ENCODE measurements around the gene OR8J3. TPM values are rescaled to one million over a fixed set of nuclear protein-coding genes. Genes with fewer than 3 reads are reported as not detected.

OR8J3 gene
- not detected for total RNA-seq (2021; ENCODE audit: unreplicated experiment)
- polyA plus RNA-seq (2012; ENCODE audit: insufficient read length) = not detected
- Bru-seq, nascent RNA = not detected
- BruChase-seq, experiment 1, labeled RNA remaining after a 2-hour chase = not detected
- not detected for BruChase-seq, experiment 2, labeled RNA remaining after a 6-hour chase
- long read RNA-seq = 0 reads

DNA sequence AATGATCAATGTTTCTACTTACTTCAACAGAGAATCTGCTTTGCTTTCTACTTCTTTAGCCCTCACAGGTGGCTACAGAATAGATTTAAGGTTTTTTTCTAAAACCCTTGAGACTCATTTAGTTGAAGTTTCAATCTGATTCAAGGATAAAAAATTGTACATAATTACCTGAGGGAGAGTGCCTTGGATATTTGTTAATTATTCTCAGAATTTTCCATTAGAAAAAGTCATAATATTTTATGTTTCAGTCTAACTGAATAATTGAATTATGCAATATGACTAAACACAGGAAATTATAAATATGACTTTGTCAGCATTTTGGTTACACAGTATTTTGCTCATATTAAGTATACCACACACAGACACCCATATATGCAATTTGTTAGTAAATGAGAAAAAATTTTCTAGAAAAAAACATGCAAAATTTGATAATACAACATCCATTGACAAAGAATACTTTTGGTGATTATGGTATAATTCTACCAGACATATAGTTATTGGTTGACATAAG lies at the start of gene OR8J3:
Gene OR8J3 (minus strand): TSS at position 51 of the 511 bp plus-strand sequence. CDS start 2,483 bp downstream, outside the sequence.
- no peak for TF ChIP-seq SIN3A (IDR thresholded peaks at IDR 0.05; ENCODE audit: borderline replicate concordance, insufficient read depth, low read depth, low read length)
- no peak for TF ChIP-seq TCF7L2 (IDR thresholded peaks at IDR 0.05; ENCODE audit: low read depth, low read length)
- TF ChIP-seq, protein P1, sequence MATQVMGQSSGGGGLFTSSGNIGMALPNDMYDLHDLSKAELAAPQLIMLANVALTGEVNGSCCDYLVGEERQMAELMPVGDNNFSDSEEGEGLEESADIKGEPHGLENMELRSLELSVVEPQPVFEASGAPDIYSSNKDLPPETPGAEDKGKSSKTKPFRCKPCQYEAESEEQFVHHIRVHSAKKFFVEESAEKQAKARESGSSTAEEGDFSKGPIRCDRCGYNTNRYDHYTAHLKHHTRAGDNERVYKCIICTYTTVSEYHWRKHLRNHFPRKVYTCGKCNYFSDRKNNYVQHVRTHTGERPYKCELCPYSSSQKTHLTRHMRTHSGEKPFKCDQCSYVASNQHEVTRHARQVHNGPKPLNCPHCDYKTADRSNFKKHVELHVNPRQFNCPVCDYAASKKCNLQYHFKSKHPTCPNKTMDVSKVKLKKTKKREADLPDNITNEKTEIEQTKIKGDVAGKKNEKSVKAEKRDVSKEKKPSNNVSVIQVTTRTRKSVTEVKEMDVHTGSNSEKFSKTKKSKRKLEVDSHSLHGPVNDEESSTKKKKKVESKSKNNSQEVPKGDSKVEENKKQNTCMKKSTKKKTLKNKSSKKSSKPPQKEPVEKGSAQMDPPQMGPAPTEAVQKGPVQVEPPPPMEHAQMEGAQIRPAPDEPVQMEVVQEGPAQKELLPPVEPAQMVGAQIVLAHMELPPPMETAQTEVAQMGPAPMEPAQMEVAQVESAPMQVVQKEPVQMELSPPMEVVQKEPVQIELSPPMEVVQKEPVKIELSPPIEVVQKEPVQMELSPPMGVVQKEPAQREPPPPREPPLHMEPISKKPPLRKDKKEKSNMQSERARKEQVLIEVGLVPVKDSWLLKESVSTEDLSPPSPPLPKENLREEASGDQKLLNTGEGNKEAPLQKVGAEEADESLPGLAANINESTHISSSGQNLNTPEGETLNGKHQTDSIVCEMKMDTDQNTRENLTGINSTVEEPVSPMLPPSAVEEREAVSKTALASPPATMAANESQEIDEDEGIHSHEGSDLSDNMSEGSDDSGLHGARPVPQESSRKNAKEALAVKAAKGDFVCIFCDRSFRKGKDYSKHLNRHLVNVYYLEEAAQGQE (IDR thresholded peaks at IDR 0.05; ENCODE audit: insufficient read depth in 1 of 2, low read depth in 2 of 2, low read length in 1 of 2) = no peak
- TF ChIP-seq, protein P2, sequence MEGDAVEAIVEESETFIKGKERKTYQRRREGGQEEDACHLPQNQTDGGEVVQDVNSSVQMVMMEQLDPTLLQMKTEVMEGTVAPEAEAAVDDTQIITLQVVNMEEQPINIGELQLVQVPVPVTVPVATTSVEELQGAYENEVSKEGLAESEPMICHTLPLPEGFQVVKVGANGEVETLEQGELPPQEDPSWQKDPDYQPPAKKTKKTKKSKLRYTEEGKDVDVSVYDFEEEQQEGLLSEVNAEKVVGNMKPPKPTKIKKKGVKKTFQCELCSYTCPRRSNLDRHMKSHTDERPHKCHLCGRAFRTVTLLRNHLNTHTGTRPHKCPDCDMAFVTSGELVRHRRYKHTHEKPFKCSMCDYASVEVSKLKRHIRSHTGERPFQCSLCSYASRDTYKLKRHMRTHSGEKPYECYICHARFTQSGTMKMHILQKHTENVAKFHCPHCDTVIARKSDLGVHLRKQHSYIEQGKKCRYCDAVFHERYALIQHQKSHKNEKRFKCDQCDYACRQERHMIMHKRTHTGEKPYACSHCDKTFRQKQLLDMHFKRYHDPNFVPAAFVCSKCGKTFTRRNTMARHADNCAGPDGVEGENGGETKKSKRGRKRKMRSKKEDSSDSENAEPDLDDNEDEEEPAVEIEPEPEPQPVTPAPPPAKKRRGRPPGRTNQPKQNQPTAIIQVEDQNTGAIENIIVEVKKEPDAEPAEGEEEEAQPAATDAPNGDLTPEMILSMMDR (IDR thresholded peaks at IDR 0.05) = no peak
- no peak for TF ChIP-seq POLR2AphosphoS5 (IDR thresholded peaks at IDR 0.05; ENCODE audit: low read depth, low read length)
- Histone ChIP-seq H3K9me3 (ENCODE audit: control insufficient read depth, insufficient read depth, low read depth, low read length) (no peaks in the 10 kb centered on the region), H3K4me3 (ENCODE audit: low read depth in 2 of 2, low read length in 2 of 2) (no peak within 1 kb of the TSS), H3K27me3 (ENCODE audit: control insufficient read depth, insufficient read depth, low read length) (no peaks in the 10 kb centered on the region), H3K36me3 (ENCODE audit: control insufficient read depth, insufficient read depth, low read length) (no peaks in the 10 kb centered on the region), H3K4me1 (ENCODE audit: control insufficient read depth, insufficient read depth, low read length) (no peaks in the 10 kb centered on the region), H3K27ac (ENCODE audit: low read length) (no peak within 1 kb of the TSS)
- ChIA-PET POLR2A (no interaction called here), CTCF (no interaction called here)
- ATAC-seq = no peak
- no TSS peak for BruUV-seq (replicated peaks)
- DNase-seq (ENCODE audit: low read depth, low spot score) = no peak
- in situ Hi-C loops (cut with HindIII; ENCODE audit: low pct_unique_long_range_greater_than_20kb, low sequenced_read_pairs) = no loop called here
- intact Hi-C loops (cut with micrococcal nuclease; ENCODE audit: unreplicated experiment) = no loop called here

DNA sequence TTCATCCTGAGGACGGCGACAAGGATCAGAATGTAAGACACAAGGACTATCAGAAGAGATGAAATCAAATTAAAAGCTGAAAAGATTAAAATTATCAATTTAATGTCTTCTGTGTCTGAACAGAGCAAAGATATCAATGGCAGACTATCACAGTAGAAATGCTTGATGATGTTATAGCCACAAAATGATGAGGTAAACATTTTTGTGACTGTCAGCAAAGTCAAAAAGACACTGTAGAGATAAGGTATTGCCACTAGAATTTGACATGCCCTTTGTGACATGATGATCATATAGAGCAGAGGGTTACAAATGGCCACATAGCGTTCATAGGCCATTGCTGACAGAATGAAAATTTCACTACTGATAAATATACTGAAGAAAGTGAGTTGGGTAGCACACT lies 48.6 kb upstream of the OR8J3 start:
- Histone ChIP-seq H3K27me3 (ENCODE audit: control insufficient read depth, insufficient read depth, low read length) (no peaks in the 10 kb centered on the region), H3K4me1 (ENCODE audit: control insufficient read depth, insufficient read depth, low read length) (no peaks in the 10 kb centered on the region), H3K27ac (ENCODE audit: low read length) (no peak overlapping the region), H3K9me3 (ENCODE audit: control insufficient read depth, insufficient read depth, low read depth, low read length) (peaks cover 3% of the 10 kb centered on the region; the same call in 1 of the 2 replicates), H3K36me3 (ENCODE audit: control insufficient read depth, insufficient read depth, low read length) (no peaks in the 10 kb centered on the region), H3K4me3 (ENCODE audit: low read depth in 2 of 2, low read length in 2 of 2) (no peak overlapping the region)
- intact Hi-C loops (cut with micrococcal nuclease; ENCODE audit: unreplicated experiment) = no loop called here
- ChIA-PET POLR2A (no interaction called here), CTCF (no interaction called here)
- ATAC-seq (no peak), DNase-seq (ENCODE audit: low read depth, low spot score) (no peak)
- in situ Hi-C loops (cut with HindIII; ENCODE audit: low pct_unique_long_range_greater_than_20kb, low sequenced_read_pairs) = no loop called here
- BruUV-seq (replicated peaks) = no TSS peak
- TF ChIP-seq, protein P2 (IDR thresholded peaks at IDR 0.05) = no peak
- TF ChIP-seq, protein P1 (IDR thresholded peaks at IDR 0.05; ENCODE audit: insufficient read depth in 1 of 2, low read depth in 2 of 2, low read length in 1 of 2) = no peak
- TF ChIP-seq SIN3A (IDR thresholded peaks at IDR 0.05; ENCODE audit: borderline replicate concordance, insufficient read depth, low read depth, low read length) = no peak
- TF ChIP-seq POLR2AphosphoS5 (IDR thresholded peaks at IDR 0.05; ENCODE audit: low read depth, low read length) = no peak
- TF ChIP-seq TCF7L2 (IDR thresholded peaks at IDR 0.05; ENCODE audit: low read depth, low read length) = no peak
